Stimulated activated CD4-positive, alpha-beta T cell treated with anti-CD3 and anti-CD28 coated beads, Interleukin-15, amount 100 ng/mL, for 48 hours (primary cell): ENCODE data around the gene ZNF552.

Experiments
- DNase-seq, 2 donors: peaks; one replicate each; pipeline ENCODE4 v3.0.0-alpha.2; 2020; ENCODE audit warnings: low read depth in 2 of 2

ZNF552 gene

DNA sequence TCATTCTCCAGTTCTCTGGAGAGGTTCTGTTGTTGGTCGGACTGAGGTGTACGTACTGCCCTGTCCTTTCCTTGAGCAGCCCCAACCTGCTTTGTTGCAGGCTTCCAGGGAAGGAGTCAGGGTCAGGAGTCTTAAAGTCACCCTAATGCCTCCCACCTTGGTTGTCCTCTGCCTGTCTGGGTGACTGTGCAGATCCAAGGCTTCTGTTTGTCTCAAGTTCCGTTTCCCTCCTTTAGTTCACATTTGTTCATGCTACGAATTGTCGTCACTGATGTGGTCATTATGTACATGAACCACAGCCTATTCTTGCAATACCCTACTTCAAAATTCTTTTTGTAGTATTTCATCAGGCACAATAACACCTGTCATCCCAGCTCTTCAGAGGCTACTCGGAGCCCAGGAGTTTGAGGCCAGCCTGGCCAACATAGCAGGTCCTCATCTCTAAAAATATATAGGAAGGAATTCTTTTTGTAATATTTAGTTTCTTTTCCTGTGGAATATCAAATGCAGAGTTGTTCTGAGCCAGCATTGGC lies 37.9 kb downstream of the ZNF552 start:
- DNase-seq = no peak

DNA sequence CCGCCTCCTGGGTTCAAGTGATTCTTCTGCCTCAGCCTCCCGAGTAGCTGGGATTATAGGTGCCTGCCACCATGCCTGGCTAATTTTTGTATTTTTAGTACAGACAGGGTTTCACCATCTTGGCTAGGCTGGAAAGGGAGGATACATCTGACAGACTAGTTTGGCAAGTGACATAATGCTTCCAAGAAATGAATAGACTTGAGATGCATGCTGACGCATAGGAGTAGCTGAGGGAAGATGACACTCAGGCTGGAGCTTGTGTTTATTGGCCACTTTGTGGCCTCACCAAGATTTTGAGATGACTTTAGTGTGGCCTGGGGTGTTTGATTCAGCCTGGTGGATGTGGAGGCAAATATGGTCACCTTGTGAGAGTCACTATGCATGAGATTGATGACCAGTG lies 41.2 kb downstream of the ZNF552 start:
- no peak for DNase-seq

DNA sequence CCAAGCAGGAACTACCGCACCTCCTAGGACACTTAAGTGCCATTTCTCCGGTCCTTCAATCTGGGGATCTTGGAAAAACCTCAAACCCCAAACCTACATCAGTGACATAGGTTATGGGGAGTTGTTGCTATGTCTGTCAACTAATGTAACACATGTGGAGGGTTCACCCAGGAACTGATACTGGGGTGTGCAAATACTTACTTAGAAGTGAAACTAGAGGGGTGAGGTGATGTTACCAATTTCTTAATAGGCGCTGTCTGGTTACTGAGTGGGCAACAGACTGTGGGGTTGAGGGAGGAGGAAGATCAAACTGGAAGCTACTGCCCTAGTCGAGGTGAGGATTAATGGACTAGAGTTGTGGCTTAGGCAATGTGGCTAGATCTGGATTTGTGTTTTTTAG lies 43.3 kb downstream of the ZNF552 start:
- no peak for DNase-seq

DNA sequence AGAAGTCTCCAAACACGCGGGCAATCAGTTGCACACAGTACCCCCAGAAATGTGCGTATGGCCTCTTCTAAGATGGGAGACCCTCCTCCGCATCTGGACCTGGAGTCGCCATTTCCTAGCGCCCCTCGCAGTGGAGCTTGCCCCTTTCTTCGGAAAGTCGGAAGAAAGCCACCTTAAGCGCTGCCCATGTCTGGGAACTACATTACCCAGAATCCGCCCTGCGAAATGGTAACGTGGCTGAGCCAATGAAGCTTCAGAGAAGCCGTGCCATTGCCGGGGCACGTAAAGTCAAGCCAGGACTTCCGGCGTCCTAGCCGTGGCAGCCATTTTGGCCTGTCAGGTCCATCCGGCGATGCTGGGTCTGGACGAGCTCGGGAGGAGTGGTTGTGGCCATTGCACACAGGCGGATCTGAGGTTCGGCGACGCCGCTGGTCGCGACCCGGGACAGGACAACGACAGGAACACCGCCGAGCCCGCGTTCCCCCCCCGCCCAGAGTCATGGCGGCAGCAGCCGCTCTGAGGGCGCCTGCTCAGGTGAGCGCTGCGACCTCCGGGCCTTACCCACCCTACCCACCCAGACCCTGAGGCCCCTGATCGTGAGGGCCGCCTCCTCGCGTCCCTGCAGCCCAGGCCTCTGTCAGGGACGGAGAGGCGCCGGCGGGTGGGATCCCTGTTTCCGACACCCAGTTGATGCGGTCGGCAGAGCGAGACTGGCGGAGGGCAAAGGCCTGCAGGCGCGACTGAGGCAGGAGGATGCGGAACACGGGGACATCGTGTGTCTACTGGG lies 45.2 kb downstream of the ZNF552 start, which contains the start of gene ZNF586:
Gene ZNF586, plus strand, starts transcription at position 332 of the 787 bp plus-strand sequence. Its CDS starts 167 bp downstream, at position 499.
- peak; percentile 78 to 79 for DNase-seq

DNA sequence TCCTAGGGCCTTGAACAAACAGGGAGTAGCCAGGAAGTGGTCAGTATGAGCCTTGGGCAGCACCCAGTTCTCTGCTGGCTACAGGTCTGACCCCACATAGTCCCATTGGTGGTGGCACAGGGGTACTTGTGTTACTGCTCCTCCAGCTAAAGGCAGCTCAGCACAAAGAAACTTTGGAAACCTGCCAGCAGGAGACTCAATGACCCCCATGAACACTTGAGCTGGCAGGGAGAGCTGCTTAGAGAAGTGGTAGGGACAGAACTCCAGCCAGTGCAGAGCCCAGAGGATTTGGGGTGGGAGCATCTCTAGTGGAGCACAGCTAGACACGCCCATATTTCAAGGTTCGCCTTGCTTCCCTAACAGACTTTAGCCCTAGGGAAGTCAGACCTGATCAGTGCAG lies 55.6 kb downstream of the ZNF552 start:
- DNase-seq = no peak

DNA sequence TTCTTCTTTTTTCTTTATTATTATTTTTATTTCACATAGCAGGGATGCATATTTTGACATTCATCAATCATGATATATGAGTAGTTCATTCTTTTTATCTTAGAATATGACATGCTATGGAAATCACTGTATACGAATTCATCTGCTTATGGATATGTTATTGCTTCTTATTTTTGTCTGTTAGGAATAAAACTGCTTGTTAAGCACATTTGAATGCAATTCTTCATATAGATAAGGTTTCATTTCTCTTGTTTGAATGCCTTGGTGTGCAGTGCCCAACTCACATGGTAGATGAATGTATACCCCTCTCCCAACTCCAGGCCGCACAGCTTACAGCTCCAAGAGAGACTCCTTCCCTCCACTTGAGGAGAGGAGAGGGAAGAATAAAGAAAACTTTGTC lies 56.8 kb downstream of the ZNF552 start:
- no peak for DNase-seq
